NCI-H748 treated with DMSO at 0.1 percent for 48 hours (cell line): ENCODE measurements around the gene VPS37D.
"Not testable (repeated sequence)": the region's sequence is repeated elsewhere in the genome, so short reads cannot be mapped to it uniquely, and the experiment has no call there.

Experiments used
- DNase-seq: peaks from one replicate; lab custom pipeline; 2025; lab: John Stamatoyannopoulos, UW

VPS37D gene

GRCh38 chr7:73667344-73668102 lies at the start of gene VPS37D:
VPS37D (plus strand) TSS chr7:73667831; CDS start chr7:73667959, 128 bp downstream.
- DNase-seq = peak; percentile 76

GRCh38 chr7:73618538-73618937 lies 49.1 kb upstream of the VPS37D start:
- DNase-seq = no peak

DNA sequence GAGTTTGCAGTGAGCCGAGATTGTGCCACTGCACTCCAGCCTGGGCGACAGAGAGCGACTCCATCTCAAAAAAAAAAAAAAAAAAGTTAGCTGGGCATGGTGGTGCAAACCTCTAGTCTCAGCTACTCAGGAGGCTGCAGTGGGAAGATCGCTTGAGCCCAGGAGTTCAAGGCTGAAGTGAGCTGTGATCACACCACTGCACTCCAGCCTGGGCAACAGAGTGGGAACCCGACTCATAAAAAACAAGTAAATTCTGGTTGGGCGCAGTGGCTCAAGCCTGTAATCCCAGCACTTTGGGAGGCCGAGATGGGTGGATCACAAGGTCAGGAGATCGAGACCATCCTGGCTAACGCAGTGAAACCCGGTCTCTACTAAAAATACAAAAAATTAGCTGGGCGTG lies 48.2 kb upstream of the VPS37D start:
- not testable (repeated sequence) for DNase-seq

- no peak for DNase-seq
These were observed 46.2 kb upstream of the VPS37D start for GRCh38 chr7:73621168-73622063.

DNA sequence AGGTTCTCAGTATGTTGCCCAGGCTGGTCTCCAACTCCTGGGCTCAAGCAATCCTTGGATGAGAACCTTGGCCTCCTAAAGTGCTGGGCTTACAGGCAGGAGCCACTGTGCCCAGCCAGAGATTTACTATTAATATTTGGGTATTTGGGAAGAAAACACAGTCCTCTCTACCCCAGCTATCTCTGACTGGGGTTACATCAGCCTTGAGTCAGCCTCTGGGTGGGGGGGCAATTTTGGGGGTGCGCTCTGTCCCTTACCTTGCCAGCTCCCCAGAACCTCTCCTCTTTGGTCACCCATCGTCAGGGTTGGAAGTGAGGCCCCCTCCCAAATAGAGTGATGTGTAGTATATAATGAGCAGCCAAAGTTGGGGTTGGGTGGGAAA lies 45.1 kb upstream of the VPS37D start:
- no peak for DNase-seq

DNA sequence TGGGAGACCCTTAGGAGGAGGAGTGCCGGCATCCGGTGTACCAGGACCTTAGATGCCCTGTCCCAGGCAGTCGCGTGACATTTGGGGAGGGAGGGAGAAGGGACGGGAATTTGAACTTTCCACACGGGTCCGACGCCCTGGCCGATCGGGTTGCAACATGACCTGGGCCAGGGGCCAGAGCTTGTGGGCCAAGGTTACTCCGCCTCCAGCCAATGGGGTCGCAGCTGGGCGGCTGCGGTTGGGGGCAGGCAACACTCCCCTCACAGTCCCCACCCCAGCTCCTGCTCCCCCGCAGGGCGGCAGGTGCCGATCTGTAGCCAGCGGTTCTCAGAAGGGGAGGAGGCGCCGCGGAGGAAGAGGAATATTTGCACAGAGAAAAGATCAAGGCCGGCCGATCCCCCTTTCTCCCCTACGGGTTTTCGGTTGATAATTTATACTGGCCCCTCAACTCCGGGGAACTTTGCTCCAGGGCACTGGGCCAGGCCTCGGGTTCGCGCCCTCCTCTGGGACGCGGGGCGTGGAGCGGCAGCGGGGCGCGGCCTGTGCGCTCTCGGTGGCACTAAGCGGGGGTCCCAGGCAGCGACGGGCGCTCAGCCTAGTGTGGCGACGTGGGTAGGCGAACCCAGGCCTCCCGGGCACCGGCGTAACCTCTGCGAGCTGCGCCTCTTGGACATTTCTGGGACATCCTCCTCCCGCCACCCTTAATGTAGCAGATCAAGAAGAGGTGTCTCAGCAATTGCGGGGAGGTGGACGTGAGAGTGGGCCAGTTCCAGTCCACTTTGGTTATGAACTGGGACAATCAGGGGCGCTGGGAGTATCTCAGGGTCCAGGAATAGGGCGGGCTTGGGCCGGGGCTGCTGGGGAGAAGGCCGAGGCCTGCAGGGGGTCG lies 44.5 kb upstream of the VPS37D start:
- DNase-seq = no peak

- peak; percentile 78 for DNase-seq
These were observed 43.6 kb upstream of the VPS37D start, which contains the start of gene MLXIPL for GRCh38 chr7:73623798-73624668. MLXIPL (minus strand) TSS chr7:73624522; CDS start chr7:73624492, 30 bp downstream.

DNA sequence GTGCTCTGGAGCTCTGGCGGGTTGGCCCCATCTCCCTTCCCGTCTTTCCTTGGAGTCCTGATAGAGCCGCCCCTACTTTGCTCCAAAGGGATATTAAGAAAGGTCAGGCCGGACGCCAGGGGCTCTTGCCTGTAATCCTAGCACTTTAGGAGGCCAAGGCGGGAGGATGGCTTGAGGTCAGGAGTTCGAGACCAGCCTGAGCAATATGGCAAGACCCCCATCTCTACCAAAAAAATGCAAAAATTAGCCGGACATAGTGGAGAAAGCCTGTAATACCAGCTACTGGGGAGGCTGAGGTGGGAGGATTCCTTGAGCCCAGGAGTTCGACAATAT lies 43.0 kb upstream of the VPS37D start:
- DNase-seq = no peak

GRCh38 chr7:73625276-73625675 lies 42.4 kb upstream of the VPS37D start:
- DNase-seq = no peak

DNA sequence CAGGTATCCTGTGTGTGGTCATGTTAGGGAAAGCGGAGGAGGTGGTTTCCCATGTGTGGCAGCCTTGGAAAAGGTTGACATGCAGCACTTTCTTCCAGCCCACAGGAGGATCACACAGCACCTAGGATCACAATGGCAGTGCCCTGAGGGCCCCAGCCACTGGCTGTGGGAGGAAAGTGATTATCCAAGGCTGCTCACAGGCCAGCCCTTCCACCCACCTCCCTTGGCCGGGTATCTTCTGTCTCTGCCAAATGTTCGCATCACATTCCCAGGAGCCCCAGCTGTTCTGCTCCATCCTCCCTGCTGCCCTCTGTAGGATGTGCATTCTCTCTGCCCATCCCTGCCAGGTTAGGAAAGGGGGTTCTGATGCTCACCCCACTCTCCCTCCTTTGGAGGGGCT lies 40.8 kb upstream of the VPS37D start:
- no peak for DNase-seq

- DNase-seq = no peak
These were observed 39.1 kb upstream of the VPS37D start for GRCh38 chr7:73628504-73628903.

- no peak for DNase-seq
These were observed 36.1 kb upstream of the VPS37D start for GRCh38 chr7:73631558-73631957.

DNA sequence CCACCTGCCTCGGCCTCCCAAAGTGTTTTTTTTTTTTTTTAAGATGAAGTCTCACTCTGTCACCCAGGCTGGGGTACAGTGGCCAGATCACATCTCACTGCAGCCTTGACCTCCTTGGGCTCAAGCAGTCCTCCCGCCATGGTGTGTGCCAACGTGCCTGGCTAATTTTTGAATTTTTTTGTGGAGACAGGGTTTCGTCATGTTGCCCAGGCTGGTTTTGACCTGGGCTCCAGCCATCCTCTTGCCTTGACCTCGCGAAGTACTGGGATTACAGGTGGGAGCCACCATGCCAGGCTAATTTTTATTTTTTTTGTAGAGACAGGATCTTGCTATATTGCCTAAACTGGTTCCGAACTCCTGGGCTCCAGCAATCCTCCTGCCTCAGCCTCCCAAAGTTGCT lies 34.3 kb upstream of the VPS37D start:
- no peak for DNase-seq

DNA sequence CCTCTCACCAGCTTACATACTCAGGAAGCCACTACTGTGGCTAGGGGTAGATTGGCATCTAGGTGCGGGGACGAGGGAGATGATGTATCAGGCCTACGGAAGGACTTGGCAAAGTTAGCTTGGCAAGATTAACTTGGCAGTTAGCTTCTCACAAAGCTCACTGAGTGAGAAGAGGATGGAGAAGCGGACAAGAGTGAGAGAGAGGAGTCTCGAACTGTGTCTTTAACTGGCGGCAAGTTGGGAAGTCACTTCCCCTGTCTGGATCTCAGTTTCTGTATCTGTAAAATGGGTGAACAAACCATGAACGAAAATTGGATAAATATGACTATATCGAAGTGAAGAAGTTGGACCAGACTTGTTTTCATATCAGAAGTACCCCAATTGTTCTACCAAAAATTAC lies 33.8 kb upstream of the VPS37D start:
- no peak for DNase-seq

GRCh38 chr7:73635428-73636200 lies 32.0 kb upstream of the VPS37D start:
- DNase-seq = no peak

GRCh38 chr7:73638911-73639310 lies 28.7 kb upstream of the VPS37D start:
- no peak for DNase-seq

- no peak for DNase-seq
These were observed 24.8 kb upstream of the VPS37D start for GRCh38 chr7:73642834-73643233.

GRCh38 chr7:73644688-73645286 lies 22.8 kb upstream of the VPS37D start:
- no peak for DNase-seq

- DNase-seq = no peak
These were observed 21.9 kb upstream of the VPS37D start for GRCh38 chr7:73645643-73646174.
